Activated CD8-positive, alpha-beta T cell treated with anti-CD3 and anti-CD28 coated beads, Interleukin-2, amount 10 ng/mL, durations not matched to agents 7 days and 5 days (primary cell): ENCODE results near the gene CORO2B. TPM values are rescaled to one million over a fixed set of nuclear protein-coding genes. Genes with fewer than 3 reads are reported as not detected.
"Not testable (repeated sequence)": the region's sequence is repeated elsewhere in the genome, so short reads cannot be mapped to it uniquely, and the experiment has no call there.

Experiments used
- ATAC-seq: fragments of 150-1000 bp; cut with Tn5 transposase; one replicate; pipeline ENCODE4 v1.10.0; 2021; ENCODE audit warnings: moderate library complexity
- CTCF ChIA-PET: fragments of 350-600 bp; sonication (Branson Sonifier 250); formaldehyde crosslinking; loops from one replicate; lab custom pipeline; 2021; ENCODE audit warnings: antibody characterized with exemption; lab: Charles Lee
- POLR2A ChIA-PET: fragments of 350-600 bp; sonication (Branson Sonifier 250); formaldehyde crosslinking; loops from one replicate; lab custom pipeline; 2021; ENCODE audit warnings: antibody characterized with exemption; lab: Charles Lee
- DNase-seq: peaks from one replicate; pipeline ENCODE4 v3.0.0-alpha.2; 2020
- H3K27ac Mint-ChIP-seq: one replicate; pipeline ENCODE4 v1.8.0; 2021; ENCODE audit warnings: mild to moderate bottlenecking, mixed read lengths
- H3K27me3 Mint-ChIP-seq: one replicate; pipeline ENCODE4 v1.8.0; 2021; ENCODE audit warnings: low read depth, mixed read lengths
- H3K36me3 Mint-ChIP-seq: one replicate; pipeline ENCODE4 v1.8.0; 2021; ENCODE audit warnings: low read depth, mixed read lengths
- H3K4me1 Mint-ChIP-seq: one replicate; pipeline ENCODE4 v1.8.0; 2021; ENCODE audit warnings: low read depth, mixed read lengths
- H3K4me3 Mint-ChIP-seq: one replicate; pipeline ENCODE4 v1.8.0; 2021; ENCODE audit warnings: mild to moderate bottlenecking, mixed read lengths
- H3K9me3 Mint-ChIP-seq: one replicate; pipeline ENCODE4 v1.8.0; 2022; ENCODE audit warnings: mixed read lengths; ENCODE audit not compliant: insufficient read depth
- total RNA-seq, 2 experiments: library from RNA; stranded (reverse); gene quantifications; one replicate each; pipeline ENCODE4 v1.2.3, GENCODE V29; 2021

The CORO2B gene
- total RNA-seq, 2 experiments from 2014 or later = not detected

DNA sequence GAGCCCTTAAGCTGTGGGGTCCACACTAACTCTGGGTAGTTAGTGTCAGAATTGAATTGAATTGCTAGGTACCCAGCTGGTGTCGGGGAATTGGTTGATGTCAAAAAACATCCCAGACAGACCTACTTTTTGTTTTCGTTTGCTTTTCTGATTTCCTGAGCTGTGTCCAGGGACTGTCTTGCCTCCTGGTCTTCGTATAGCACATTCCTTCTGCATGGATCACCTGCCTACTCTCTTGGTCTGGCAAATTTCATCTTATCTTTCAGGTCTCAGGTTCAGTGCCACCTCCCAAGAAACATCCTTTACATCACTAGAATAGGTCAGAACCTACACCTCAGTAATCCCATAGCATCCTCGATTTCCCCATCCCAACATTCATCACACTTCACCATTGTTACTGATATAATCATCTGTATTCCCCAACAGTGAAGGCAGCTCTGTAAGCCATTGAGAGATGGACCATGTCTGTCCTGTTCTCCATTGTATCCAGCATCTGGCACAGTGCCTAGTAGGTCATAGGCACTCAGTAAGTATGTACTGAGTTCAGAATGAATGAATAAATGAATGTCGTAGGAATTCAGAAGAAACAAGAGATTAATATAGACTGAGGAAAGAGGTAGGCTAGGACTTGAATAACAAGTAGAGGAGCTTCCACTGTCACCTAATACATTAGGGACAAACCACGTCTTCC lies 160.7 kb downstream of the CORO2B start:
- ChIA-PET POLR2A (no interaction called here), CTCF (no interaction called here)
- Mint-ChIP-seq H3K4me1 (no peaks in the 10 kb centered on the region), H3K4me3 (no peak overlapping the region), H3K27me3 (peaks cover 4% of the 10 kb centered on the region), H3K27ac (no peak overlapping the region), H3K36me3 (no peaks in the 10 kb centered on the region), H3K9me3 (no peaks in the 10 kb centered on the region)
- DNase-seq = no peak
- ATAC-seq = no peak

- Mint-ChIP-seq H3K4me3 (no peak overlapping the region), H3K27me3 (peaks cover 2% of the 10 kb centered on the region), H3K36me3 (no peaks in the 10 kb centered on the region), H3K27ac (no peak overlapping the region), H3K4me1 (no peaks in the 10 kb centered on the region), H3K9me3 (no peaks in the 10 kb centered on the region)
- ATAC-seq (no peak), DNase-seq (no peak)
- CTCF ChIA-PET = no interaction called here
- POLR2A ChIA-PET = no interaction called here
Measured at GRCh38 chr15:68743256-68743655, 164.5 kb downstream of the CORO2B start.

DNA sequence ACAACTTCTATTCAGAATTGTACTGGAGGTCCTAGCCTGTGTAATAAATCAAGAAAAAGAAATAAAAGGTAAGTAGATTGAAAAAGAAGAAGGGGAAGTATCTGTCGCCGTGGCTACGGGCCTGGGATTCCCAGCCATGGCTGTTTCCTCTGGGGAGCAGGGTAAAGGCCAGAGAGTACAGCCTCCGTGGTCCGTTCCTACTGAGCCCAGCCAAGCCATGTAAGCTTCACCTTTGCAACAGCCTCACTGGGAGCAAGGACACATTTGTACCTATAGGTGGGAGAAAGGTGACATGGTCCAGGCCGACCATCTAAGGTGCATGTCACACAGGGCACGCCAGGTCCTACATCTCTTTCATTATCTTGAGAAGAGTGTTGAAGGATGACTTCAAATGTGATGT lies 170.6 kb downstream of the CORO2B start:
- H3K27ac Mint-ChIP-seq = no peak overlapping the region
- DNase-seq = no peak
- CTCF ChIA-PET = no interaction called here
- H3K9me3 Mint-ChIP-seq = no peaks in the 10 kb centered on the region
- peaks cover 2% of the 10 kb centered on the region for H3K27me3 Mint-ChIP-seq
- POLR2A ChIA-PET = no interaction called here
- no peak overlapping the region for H3K4me3 Mint-ChIP-seq
- peaks cover 2% of the 10 kb centered on the region for H3K4me1 Mint-ChIP-seq
- H3K36me3 Mint-ChIP-seq = no peaks in the 10 kb centered on the region
- ATAC-seq = no peak

GRCh38 chr15:68749793-68750192 lies 171.0 kb downstream of the CORO2B start:
- DNase-seq (no peak), ATAC-seq (no peak)
- H3K4me3 Mint-ChIP-seq = no peak overlapping the region
- ChIA-PET CTCF (no interaction called here), POLR2A (no interaction called here)
- H3K4me1 Mint-ChIP-seq = peaks cover 5% of the 10 kb centered on the region
- no peaks in the 10 kb centered on the region for H3K36me3 Mint-ChIP-seq
- H3K27me3 Mint-ChIP-seq = peaks cover 2% of the 10 kb centered on the region
- H3K9me3 Mint-ChIP-seq = no peaks in the 10 kb centered on the region
- H3K27ac Mint-ChIP-seq = no peak overlapping the region

GRCh38 chr15:68751622-68752021 lies 172.8 kb downstream of the CORO2B start:
- peaks cover 8% of the 10 kb centered on the region for H3K4me1 Mint-ChIP-seq
- no peak overlapping the region for H3K27ac Mint-ChIP-seq
- ATAC-seq (no peak), DNase-seq (no peak)
- H3K27me3 Mint-ChIP-seq = peaks cover 2% of the 10 kb centered on the region
- POLR2A ChIA-PET = no interaction called here
- no peaks in the 10 kb centered on the region for H3K9me3 Mint-ChIP-seq
- CTCF ChIA-PET = no interaction called here
- no peak overlapping the region for H3K4me3 Mint-ChIP-seq
- peaks cover 3% of the 10 kb centered on the region for H3K36me3 Mint-ChIP-seq

DNA sequence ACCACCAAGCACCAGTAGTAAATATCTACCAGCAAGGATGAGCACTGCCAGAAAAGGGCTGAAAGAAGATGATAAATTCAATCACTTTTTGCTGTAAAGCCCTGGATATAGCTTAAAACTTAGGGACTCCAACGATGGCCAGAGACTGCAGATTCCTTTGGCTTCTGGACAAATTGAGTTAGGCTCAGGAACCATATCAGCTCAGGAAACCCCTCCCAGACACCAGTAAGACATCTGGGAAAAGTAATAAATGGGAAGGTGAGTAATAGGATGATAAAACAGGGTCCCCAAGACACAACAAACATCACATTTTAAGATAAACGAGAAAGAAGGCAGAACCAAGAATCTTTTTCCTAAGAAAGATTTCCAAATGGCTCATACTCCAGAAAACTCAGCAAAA lies 176.9 kb downstream of the CORO2B start:
- peaks cover 8% of the 10 kb centered on the region for H3K4me1 Mint-ChIP-seq
- peaks cover 8% of the 10 kb centered on the region for H3K27me3 Mint-ChIP-seq
- no peak overlapping the region for H3K4me3 Mint-ChIP-seq
- ChIA-PET POLR2A (no interaction called here), CTCF (interaction anchor here (0.8 to 1.4 kb wide), 3 partner anchors 120 to 201 kb away, joined by 3 read pairs; no protein-coding TSS in a partner anchor)
- H3K9me3 Mint-ChIP-seq = no peaks in the 10 kb centered on the region
- no peak for ATAC-seq
- H3K27ac Mint-ChIP-seq = no peak overlapping the region
- no peak for DNase-seq
- peaks cover 3% of the 10 kb centered on the region for H3K36me3 Mint-ChIP-seq

- H3K9me3 Mint-ChIP-seq, POLR2A ChIA-PET, H3K36me3 Mint-ChIP-seq, H3K27ac Mint-ChIP-seq, CTCF ChIA-PET, H3K4me3 Mint-ChIP-seq, DNase-seq, H3K4me1 Mint-ChIP-seq, ATAC-seq: not testable (repeated sequence)
- H3K27me3 Mint-ChIP-seq = peaks cover 26% of the 10 kb centered on the region
Measured at GRCh38 chr15:68759982-68760579, 181.3 kb downstream of the CORO2B start.

- H3K36me3 Mint-ChIP-seq = no peaks in the 10 kb centered on the region
- POLR2A ChIA-PET = interaction anchor here (0.6 kb wide), 1 partner anchor 775 kb away, joined by 3 read pairs; no protein-coding TSS in a partner anchor
- no peaks in the 10 kb centered on the region for H3K9me3 Mint-ChIP-seq
- no peak for ATAC-seq
- no peak for DNase-seq
- H3K27ac Mint-ChIP-seq = no peak overlapping the region
- H3K4me1 Mint-ChIP-seq = no peaks in the 10 kb centered on the region
- peaks cover 30% of the 10 kb centered on the region for H3K27me3 Mint-ChIP-seq
- H3K4me3 Mint-ChIP-seq = no peak overlapping the region
- CTCF ChIA-PET = interaction anchor here (1.7 kb wide), 1 partner anchor 112 kb away, joined by 5 read pairs; no protein-coding TSS in a partner anchor
Measured at GRCh38 chr15:68763063-68763462, 184.3 kb downstream of the CORO2B start.

GRCh38 chr15:68764090-68764489 lies 185.3 kb downstream of the CORO2B start:
- H3K27ac Mint-ChIP-seq = no peak overlapping the region
- no peak overlapping the region for H3K4me3 Mint-ChIP-seq
- H3K36me3 Mint-ChIP-seq = no peaks in the 10 kb centered on the region
- ATAC-seq (no peak), DNase-seq (no peak)
- H3K4me1 Mint-ChIP-seq = no peaks in the 10 kb centered on the region
- H3K9me3 Mint-ChIP-seq = no peaks in the 10 kb centered on the region
- POLR2A ChIA-PET = no interaction called here
- H3K27me3 Mint-ChIP-seq = peaks cover 33% of the 10 kb centered on the region
- CTCF ChIA-PET = interaction anchor here (0.6 to 1.7 kb wide), 3 partner anchors 9 to 111 kb away, joined by 3 to 5 read pairs (median 3); no protein-coding TSS in a partner anchor

- no peak for DNase-seq
- ATAC-seq = no peak
- Mint-ChIP-seq H3K27me3 (peaks cover 29% of the 10 kb centered on the region), H3K9me3 (no peaks in the 10 kb centered on the region), H3K36me3 (no peaks in the 10 kb centered on the region), H3K4me3 (no peak overlapping the region), H3K27ac (no peak overlapping the region), H3K4me1 (no peaks in the 10 kb centered on the region)
- POLR2A ChIA-PET = no interaction called here
- CTCF ChIA-PET = interaction anchor here (1.0 kb wide), 1 partner anchor 18 kb away, joined by 3 read pairs; no protein-coding TSS in a partner anchor
Measured at GRCh38 chr15:68765602-68766368, 187.0 kb downstream of the CORO2B start.

GRCh38 chr15:68767833-68768232 lies 189.0 kb downstream of the CORO2B start:
- ChIA-PET CTCF (interaction anchor here (0.7 kb wide), 1 partner anchor 108 kb away, joined by 3 read pairs; no protein-coding TSS in a partner anchor), POLR2A (no interaction called here)
- ATAC-seq (no peak), DNase-seq (no peak)
- Mint-ChIP-seq H3K36me3 (no peaks in the 10 kb centered on the region), H3K4me1 (no peaks in the 10 kb centered on the region), H3K27me3 (peaks cover 21% of the 10 kb centered on the region), H3K27ac (no peak overlapping the region), H3K9me3 (no peaks in the 10 kb centered on the region), H3K4me3 (no peak overlapping the region)

DNA sequence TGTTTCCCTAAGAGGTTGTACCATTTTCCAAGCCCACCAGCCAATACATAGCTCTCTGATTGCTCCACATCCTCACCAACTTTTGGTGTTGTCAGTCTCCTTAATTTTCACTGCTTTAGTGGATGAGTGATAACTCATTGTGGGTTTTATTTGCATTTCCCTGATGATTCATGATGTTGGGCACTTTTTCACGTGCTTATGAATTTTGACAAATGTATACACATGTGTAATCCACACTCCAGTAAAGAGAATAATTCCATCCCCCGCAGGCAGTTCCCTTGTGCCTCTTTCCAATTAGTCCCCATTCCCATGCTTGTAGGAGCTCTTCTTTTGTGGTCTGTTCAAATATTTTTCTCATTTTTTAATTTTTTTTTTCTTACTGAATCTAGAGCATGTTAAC lies 189.5 kb downstream of the CORO2B start:
- Mint-ChIP-seq H3K36me3 (no peaks in the 10 kb centered on the region), H3K4me3 (no peak overlapping the region), H3K4me1 (no peaks in the 10 kb centered on the region), H3K27ac (no peak overlapping the region), H3K9me3 (no peaks in the 10 kb centered on the region), H3K27me3 (peaks cover 16% of the 10 kb centered on the region)
- ChIA-PET POLR2A (no interaction called here), CTCF (interaction anchor here (0.7 to 1.0 kb wide), 2 partner anchors 60 to 108 kb away, joined by 3 read pairs; no protein-coding TSS in a partner anchor)
- DNase-seq (no peak), ATAC-seq (no peak)
